Embryonic facial prominence (tissue), 1 donor: ENCODE results near the gene DAZ3.
"Not testable (repeated sequence)": the region's sequence is repeated elsewhere in the genome, so short reads cannot be mapped to it uniquely, and the experiment has no call there.

ENCODE experiments used
- DNase-seq: peaks from one replicate; pipeline ENCODE4 v3.0.0-alpha.2; 2016; ENCODE audit errors: extremely low spot score

The DAZ3 gene

GRCh38 chrY:24813293-24813692 lies at the start of gene DAZ3:
DAZ3 (minus strand) TSS chrY:24813393; CDS start chrY:24813185, 208 bp downstream.
- DNase-seq = not testable (repeated sequence)

- DNase-seq = not testable (repeated sequence)
These were observed 20.4 kb upstream of the DAZ3 start, which contains the start of gene DAZ4 for GRCh38 chrY:24833619-24834018. DAZ4 (plus strand) TSS chrY:24833919; CDS start chrY:24834127, 208 bp downstream.

GRCh38 chrY:24825069-24825468 lies 11.9 kb upstream of the DAZ3 start:
- not testable (repeated sequence) for DNase-seq

GRCh38 chrY:24824184-24824879 lies 11.1 kb upstream of the DAZ3 start:
- DNase-seq = not testable (repeated sequence)

- DNase-seq = not testable (repeated sequence)
These were observed 8.6 kb upstream of the DAZ3 start for GRCh38 chrY:24821836-24822235.
